Nephron (organoid): Measurements from ENCODE around the gene CLASP2.

Experiments
- H3K27ac Mint-ChIP-seq, 3 experiments: 2 replicates each; pipeline ENCODE4 v1.8.0; 2020; ENCODE audit warnings: mixed read lengths in 3 of 3, mild to moderate bottlenecking in 2 of 3, moderate library complexity in 1 of 3
- H3K27me3 Mint-ChIP-seq: 2 replicates; pipeline ENCODE4 v1.8.0; 2021; ENCODE audit warnings: low read depth, mild to moderate bottlenecking, moderate library complexity, mixed read lengths
- H3K36me3 Mint-ChIP-seq: 2 replicates; pipeline ENCODE4 v1.8.0; 2020; ENCODE audit warnings: low read depth, mixed read lengths
- H3K4me1 Mint-ChIP-seq: 2 replicates; pipeline ENCODE4 v1.8.0; 2020; ENCODE audit warnings: mixed read lengths
- H3K4me3 Mint-ChIP-seq, 3 experiments: 2 replicates each; pipeline ENCODE4 v1.8.0; 2020; ENCODE audit warnings: mild to moderate bottlenecking in 3 of 3, mixed read lengths in 3 of 3, moderate library complexity in 2 of 3
- H3K9me3 Mint-ChIP-seq: 2 replicates; pipeline ENCODE4 v1.8.0; 2020; ENCODE audit warnings: mixed read lengths
- CTCF ChIP-seq, 3 experiments: fragments of 200-600 bp; sonication (generic); IDR thresholded peaks; one replicate each; pipeline ENCODE4 v1.5.0; 2021; ENCODE audit warnings: antibody characterized with exemption in 3 of 3; ENCODE audit not compliant: unreplicated experiment in 3 of 3

Gene CLASP2

DNA sequence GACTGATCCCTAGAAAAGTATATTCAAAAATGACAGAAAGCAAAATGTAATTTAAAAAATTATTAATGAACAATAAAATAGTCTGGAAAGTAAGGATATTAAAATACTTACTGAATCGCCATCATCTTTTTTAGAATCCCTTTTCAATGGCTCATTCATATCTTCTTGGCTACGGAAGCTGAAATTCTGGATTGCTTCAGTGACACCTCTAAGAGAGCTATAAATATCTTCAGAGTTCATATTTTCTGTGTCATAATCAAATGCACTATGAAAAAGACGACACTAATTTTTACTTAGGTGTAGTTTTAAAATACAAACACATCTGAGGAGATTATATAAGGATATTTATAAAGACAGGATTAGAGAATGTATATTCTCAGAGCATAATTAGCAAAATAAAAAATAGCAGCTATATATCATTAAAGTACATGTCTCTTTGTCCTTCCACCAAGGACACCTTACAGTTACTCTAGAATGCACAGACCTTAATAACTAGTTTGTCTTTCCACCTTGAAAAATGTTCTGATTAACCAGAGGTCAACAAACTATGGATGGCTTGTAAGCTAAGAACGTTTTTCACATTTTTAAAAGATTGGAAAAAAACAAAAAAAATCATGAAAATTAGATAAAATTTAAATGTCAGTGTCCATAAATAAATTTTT lies 179.2 kb downstream of the CLASP2 start:
- no peak for TF ChIP-seq CTCF (IDR thresholded peaks at IDR 0.05; ENCODE audit: unreplicated experiment in 3 of 3)
- Mint-ChIP-seq H3K9me3 (no peaks in the 10 kb centered on the region), H3K27me3 (no peaks in the 10 kb centered on the region), H3K4me1 (no peaks in the 10 kb centered on the region), H3K4me3 (no peak overlapping the region), H3K27ac (no peak overlapping the region), H3K36me3 (peaks cover 46% of the 10 kb centered on the region)

DNA sequence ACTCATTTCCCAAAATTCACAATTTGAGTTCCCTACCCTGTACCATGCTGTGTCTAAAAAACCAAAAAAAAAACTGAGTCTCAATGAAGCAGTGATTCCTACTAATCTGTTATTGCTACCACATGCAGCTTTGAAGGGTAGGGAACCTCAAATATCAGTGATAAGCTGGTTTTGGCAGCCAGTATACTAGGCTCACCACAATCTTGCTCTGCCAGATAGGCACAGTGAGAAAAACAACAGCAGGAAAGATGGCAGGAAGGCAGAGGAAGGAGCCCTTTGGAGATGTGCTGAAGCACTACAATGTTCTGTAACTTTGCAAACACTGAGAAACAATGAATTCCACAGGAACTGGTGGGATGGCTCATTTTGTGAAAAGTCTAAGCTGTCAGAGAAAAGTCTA lies 180.9 kb downstream of the CLASP2 start:
- Mint-ChIP-seq H3K36me3 (peaks cover 46% of the 10 kb centered on the region), H3K4me1 (no peaks in the 10 kb centered on the region), H3K4me3 (no peak overlapping the region), H3K27me3 (no peaks in the 10 kb centered on the region), H3K9me3 (no peaks in the 10 kb centered on the region), H3K27ac (no peak overlapping the region)
- TF ChIP-seq CTCF (IDR thresholded peaks at IDR 0.05; ENCODE audit: unreplicated experiment in 3 of 3): no peak

DNA sequence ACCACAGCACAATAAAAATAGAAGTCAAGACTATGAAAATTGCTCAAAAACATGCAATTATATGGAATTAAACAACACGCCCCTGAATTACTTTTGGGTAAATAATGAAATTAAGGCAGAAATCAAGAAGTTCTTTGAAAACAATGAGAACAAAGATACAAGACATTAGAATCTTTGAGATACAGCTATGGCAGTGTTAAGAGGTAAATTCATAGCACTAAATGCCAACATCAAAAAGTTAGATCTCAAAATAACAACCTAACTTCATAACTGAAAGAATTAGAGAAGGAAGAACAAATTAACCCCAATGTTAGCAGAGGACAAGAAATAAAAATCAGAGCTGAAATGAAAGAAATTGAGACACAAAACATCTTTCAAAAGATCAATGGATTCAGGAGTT lies 191.3 kb downstream of the CLASP2 start:
- Mint-ChIP-seq H3K4me1 (no peaks in the 10 kb centered on the region), H3K27me3 (peaks cover 4% of the 10 kb centered on the region), H3K27ac (no peak overlapping the region), H3K4me3 (no peak overlapping the region), H3K9me3 (peaks cover 63% of the 10 kb centered on the region), H3K36me3 (peaks cover 92% of the 10 kb centered on the region)
- TF ChIP-seq CTCF (IDR thresholded peaks at IDR 0.05; ENCODE audit: unreplicated experiment in 3 of 3): no peak

DNA sequence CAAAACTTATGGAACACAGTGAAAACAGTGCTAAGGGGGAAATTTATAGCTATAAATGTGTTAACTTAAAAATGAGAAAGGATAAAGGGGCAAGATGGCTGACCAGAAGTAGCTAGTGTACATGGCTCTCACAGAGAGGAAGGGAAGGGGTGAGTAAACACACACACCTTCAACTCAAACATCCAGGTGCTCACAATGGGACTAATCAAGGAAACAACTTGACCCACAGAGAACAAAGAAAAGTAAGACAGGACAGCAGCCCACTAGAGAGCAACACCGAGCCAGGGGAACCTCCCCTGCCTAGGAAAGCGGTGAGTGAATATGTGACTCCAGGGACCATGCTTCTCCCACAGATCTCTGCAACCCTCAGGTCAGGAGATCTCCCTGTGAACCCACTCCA lies 192.8 kb downstream of the CLASP2 start:
- TF ChIP-seq CTCF (IDR thresholded peaks at IDR 0.05; ENCODE audit: unreplicated experiment in 3 of 3): no peak
- peaks cover 4% of the 10 kb centered on the region for H3K27me3 Mint-ChIP-seq

DNA sequence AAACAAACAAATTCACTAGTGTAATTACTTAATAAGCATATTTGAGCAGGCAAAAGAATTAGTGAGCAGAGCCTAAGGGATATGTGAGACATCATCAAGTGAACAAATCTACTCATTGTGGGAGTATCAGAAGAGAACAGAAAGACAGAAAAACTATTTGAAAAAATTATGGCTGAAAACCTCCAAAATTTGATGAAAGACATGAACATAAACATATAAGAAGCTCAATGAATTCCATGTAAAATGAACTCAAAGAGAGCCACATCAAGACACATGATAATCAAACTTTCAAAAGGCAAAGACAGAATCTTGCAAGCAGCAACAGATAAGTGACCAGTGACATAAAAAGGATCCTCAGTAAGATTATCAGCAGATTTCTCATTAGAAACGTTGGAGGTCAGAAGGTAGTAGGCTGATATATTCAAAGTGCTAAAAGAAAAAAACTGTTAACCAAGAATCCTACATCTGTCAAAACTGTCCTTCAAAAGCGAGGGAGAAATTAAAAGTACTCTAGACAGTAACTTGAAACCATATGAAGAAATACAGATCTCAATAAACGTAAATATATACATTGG lies 194.9 kb downstream of the CLASP2 start:
- no peak overlapping the region for H3K27ac Mint-ChIP-seq
- no peaks in the 10 kb centered on the region for H3K27me3 Mint-ChIP-seq
- no peak for TF ChIP-seq CTCF (IDR thresholded peaks at IDR 0.05; ENCODE audit: unreplicated experiment in 3 of 3)
- no peaks in the 10 kb centered on the region for H3K4me1 Mint-ChIP-seq
- no peak overlapping the region for H3K4me3 Mint-ChIP-seq
- H3K9me3 Mint-ChIP-seq: peaks cover 50% of the 10 kb centered on the region
- peaks cover 80% of the 10 kb centered on the region for H3K36me3 Mint-ChIP-seq

More for the DNA sequence above, 192.8 kb downstream of the CLASP2 start:
- peaks cover 90% of the 10 kb centered on the region for H3K36me3 Mint-ChIP-seq
- H3K9me3 Mint-ChIP-seq: peaks cover 63% of the 10 kb centered on the region
- H3K4me3 Mint-ChIP-seq: no peak overlapping the region
- H3K4me1 Mint-ChIP-seq: no peaks in the 10 kb centered on the region
- no peak overlapping the region for H3K27ac Mint-ChIP-seq

GRCh38 chr3:33521736-33522135 lies 196.3 kb downstream of the CLASP2 start:
- Mint-ChIP-seq H3K4me1 (no peaks in the 10 kb centered on the region), H3K27ac (no peak overlapping the region), H3K9me3 (peaks cover 40% of the 10 kb centered on the region), H3K36me3 (peaks cover 77% of the 10 kb centered on the region), H3K4me3 (no peak overlapping the region), H3K27me3 (no peaks in the 10 kb centered on the region)
- no peak for TF ChIP-seq CTCF (IDR thresholded peaks at IDR 0.05; ENCODE audit: unreplicated experiment in 3 of 3)
